D721Med (cell line): ENCODE results near the gene MRPS18A.

Source experiments
- DNase-seq: peaks from one replicate; pipeline ENCODE4 v3.0.0; 2011; ENCODE audit warnings: low spot score; ENCODE audit not compliant: insufficient read length
- FAIRE-seq: peaks from 2 replicates; lab custom pipeline; 2011; peaks lifted over from hg19 to GRCh38; lab: Jason Lieb, UNC
- TF ChIP-seq, protein P1 (sequence below): IDR thresholded peaks from 2 replicates; pipeline ENCODE4 v1.5.1; 2012; ENCODE audit warnings: mild to moderate bottlenecking, control low read depth; ENCODE audit not compliant: insufficient read depth; ENCODE audit errors: missing control alignments

Gene MRPS18A

GRCh38 chr6:43730634-43731033 lies 43.0 kb upstream of the MRPS18A start:
- TF ChIP-seq, protein P1, sequence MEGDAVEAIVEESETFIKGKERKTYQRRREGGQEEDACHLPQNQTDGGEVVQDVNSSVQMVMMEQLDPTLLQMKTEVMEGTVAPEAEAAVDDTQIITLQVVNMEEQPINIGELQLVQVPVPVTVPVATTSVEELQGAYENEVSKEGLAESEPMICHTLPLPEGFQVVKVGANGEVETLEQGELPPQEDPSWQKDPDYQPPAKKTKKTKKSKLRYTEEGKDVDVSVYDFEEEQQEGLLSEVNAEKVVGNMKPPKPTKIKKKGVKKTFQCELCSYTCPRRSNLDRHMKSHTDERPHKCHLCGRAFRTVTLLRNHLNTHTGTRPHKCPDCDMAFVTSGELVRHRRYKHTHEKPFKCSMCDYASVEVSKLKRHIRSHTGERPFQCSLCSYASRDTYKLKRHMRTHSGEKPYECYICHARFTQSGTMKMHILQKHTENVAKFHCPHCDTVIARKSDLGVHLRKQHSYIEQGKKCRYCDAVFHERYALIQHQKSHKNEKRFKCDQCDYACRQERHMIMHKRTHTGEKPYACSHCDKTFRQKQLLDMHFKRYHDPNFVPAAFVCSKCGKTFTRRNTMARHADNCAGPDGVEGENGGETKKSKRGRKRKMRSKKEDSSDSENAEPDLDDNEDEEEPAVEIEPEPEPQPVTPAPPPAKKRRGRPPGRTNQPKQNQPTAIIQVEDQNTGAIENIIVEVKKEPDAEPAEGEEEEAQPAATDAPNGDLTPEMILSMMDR, result no peak
- DNase-seq (no peak), FAIRE-seq (no peak)

- TF ChIP-seq, protein P1, result no peak
- DNase-seq, result no peak
- FAIRE-seq, result no peak
Observed at GRCh38 chr6:43729537-43729936, 41.9 kb upstream of the MRPS18A start.

GRCh38 chr6:43728586-43728985 lies 41.0 kb upstream of the MRPS18A start:
- TF ChIP-seq, protein P1, result no peak
- FAIRE-seq (no peak), DNase-seq (no peak)

DNA sequence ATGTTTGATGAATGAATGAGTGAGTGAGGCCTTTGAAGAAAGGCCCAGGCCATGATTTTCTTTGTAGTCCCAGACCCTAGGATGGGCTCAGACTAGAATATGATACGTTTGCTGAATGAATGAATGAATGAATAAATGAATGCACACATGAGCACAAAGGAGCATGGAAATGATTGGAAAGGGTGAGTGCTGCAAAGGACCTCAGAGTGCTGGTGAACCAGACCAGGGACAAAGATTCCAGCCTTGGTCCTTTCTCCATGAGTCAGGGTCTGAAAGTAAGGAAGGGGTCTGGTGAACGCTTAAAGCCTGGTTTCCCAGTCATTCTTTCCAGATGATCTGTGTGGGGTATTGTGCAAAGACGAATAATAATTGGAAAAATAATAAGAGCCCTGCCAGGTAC lies 40.0 kb upstream of the MRPS18A start:
- FAIRE-seq, result no peak
- TF ChIP-seq, protein P1, result no peak

DNA sequence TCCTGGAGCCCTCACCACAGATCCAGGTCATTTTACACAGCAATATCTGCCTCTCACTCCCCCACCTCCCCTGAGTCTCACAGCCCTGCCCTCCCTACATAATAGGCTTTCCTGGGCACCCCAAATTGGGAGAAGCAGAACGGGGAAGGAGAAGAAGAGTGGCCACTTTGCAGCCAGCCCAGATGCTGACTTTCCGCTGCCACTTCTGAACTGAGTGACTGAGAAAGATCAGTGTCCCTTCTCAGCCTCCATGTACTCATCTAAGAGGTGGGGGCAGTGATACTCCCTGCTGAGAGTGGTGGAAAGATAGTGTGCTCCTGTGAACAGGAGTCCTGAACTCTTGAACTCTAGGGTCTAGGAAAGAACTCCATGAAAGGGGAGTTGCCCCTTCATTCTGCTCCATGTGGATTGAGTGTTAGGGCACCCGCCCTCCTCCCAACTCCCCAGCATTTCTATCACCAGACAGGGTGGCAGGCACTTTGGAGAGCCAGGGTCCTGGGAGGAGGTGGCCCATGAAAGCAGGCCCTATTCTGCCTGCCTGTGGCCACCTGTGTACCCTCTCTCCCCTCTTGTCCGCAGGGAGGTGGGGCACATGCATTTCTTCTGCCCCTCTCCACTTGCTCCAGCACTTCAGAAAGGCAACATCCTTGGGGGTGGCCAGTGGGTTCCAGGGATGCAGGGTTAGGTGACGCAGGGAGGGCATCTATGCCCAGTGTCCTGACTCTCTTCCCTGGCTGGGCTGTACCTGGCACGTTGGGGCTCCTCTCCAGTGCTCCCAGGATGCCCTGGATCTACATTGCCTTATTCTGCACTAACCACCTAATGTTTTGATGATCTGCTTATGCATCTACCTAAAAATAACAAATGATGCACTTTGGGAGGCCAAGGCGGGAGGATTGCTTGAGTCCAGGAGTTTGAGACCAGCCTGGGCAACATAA lies 38.3 kb upstream of the MRPS18A start:
- DNase-seq (no peak), FAIRE-seq (no peak)
- TF ChIP-seq, protein P1, result no peak

More for the DNA sequence above, 40.0 kb upstream of the MRPS18A start:
- DNase-seq, result no peak

DNA sequence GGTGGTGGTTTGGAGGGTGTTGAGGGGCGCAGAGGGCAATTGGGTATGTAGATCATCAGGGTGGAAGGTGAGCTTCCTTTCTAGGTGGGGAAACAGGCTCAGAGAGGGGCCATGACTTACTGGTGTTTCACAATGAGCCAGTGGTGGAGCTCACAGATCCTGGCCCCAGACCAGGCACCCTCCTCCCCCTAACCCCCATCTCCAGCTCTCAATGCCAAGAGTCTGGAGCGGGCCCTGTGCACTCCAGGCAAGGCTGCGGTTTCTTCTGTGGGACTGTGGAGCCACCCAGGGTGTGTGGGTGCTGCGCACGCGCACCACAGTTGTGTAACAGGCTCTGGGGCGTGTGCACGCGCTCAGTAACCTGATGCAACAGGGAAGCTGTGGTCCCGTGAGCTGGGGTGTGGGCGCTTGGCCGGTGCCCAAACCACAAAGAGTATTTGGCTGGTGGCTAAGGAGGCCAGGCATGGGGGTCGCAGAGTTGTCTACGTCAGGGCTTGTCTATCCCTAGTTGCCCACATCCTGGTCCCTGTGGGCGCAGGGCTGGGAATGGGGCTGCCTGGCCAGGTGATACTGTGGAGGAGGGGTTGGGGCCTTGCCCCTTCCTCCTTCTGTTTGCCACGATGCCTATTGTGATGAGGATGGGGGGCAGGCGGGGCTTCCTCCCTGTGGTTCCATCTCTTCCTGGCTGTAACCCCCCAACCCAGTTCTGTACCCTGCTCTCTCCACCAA lies 37.5 kb upstream of the MRPS18A start:
- DNase-seq, result no peak
- TF ChIP-seq, protein P1, result no peak
- FAIRE-seq, result no peak
